COLO829 (cell line): ENCODE measurements around the gene PDZRN3.

Experiments
- DNase-seq: peaks from one replicate; pipeline ENCODE4 v3.0.0; 2012; ENCODE audit warnings: low spot score

The PDZRN3 gene

DNA sequence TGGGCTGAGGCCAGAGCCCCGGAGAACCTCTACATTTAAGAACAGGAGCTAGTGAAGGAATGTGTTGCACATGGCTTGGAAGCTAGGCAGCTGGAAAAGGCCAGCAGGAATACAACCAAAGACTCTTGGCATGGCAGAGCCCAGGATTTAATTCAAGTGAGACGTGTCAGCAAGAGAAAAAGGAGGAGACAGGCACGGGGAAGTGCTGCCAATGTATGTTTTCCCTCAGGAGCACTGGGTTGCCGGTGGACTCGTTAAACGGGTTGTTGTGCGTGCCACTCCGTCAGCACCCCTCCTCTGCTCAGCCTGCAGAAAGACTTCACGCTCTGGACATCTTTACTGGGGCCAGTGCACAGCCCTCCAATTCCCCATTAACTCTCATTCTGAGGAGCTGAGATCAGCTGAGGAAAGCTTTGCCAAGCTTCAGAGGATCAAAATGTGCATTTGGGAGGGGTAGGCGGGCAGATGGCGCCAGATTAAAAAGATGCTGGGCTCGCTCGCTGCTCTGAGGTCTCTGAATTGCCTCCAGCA lies 103.7 kb downstream of the PDZRN3 start:
- DNase-seq: no peak

DNA sequence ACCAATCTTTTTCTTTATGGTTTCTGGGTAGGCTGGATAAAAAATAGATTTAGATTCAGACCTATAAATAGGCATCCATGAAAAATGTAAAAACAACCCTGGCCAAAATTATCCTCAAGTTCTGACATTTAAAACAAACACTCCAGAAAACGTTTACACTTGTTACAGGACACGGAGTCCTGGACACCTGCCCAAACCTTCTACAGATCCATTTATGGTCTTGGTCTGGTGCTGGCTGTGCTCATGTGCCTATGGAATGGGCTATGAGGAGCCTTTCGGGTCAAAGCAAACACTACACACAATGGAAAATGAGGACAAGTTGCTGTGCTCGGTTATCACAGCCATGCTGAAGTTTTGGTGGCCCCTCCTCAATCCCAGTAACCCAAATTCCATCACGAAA lies 108.1 kb downstream of the PDZRN3 start:
- no peak for DNase-seq

DNA sequence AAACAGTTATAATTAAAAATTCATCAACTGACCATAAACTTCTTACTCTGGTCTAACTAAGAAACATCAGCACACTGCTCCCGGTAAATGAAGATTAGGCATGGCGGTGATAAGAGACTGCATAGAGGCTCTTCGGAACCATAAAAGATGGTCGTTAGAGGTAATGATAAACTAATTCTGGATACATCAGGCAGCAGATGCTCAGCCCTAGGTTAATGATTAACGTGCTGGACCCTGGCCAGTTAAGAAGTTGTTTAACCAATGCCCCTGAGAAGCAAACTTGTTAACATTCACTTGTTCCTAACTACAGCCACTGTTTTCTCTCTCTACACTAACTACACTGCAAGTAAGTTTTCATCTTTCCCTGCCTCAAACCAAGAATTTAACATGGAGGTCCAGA lies 111.5 kb downstream of the PDZRN3 start:
- DNase-seq: no peak

DNA sequence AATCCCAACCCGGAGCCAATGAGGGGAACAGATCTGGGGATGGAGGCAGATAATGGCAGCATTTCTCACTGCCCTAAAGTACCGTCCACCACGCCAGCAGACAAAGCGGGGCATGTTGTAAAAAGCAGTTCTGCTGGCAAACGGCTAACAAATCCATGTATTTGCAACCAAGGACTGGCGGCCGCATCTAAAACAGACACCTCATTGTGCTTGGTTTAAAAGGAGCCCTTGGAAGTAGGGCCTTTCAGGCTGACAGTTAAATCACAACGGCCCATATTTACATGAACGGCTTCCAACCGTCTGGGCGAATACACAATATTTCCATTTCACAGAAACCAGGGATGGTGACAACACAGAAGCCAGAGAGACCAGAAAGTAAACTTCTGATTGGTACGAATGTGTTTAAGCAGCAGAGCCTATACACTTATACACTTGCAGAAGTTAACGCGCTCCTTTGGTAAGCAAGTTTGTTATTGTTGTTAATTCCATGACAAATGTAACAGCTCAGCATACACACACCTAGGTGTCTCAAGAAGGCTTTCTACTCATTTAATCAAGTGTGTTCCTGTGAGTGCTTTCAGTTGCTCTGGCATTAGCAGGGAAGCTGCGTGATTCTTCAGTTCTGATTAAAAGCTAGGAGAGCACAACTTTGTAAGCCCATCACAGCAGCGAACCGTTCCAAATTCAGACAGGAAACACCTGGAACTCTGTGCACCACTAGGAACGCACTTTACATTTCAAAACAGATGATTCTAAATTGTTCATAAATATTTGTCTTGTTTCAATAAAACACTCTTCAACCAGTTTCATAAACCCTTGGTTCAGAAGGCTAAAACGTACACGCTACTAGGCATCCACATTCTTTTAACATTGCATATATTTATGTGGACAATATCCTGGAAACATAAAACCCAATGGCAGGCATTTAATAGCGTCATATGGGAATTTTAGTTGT lies 112.9 kb downstream of the PDZRN3 start:
- DNase-seq: peak; percentile 84

DNA sequence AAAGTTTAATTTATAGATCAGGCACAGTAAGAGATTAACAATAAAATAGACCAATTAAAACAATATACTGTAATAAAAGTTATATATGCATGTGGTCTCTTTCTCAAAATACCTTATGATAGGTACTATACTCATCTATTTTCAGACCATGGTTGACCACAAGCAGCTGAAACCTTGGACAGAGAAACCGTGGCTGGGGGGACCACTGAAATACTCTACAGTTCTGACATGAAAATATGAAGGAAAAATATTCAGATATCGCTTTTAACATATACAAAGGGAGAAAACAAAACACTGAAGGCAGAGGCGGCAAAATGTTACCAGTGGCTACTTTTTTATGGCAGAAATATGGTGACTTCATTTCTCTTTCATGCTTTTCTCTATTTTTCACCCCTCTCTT lies 114.0 kb downstream of the PDZRN3 start:
- DNase-seq: no peak

DNA sequence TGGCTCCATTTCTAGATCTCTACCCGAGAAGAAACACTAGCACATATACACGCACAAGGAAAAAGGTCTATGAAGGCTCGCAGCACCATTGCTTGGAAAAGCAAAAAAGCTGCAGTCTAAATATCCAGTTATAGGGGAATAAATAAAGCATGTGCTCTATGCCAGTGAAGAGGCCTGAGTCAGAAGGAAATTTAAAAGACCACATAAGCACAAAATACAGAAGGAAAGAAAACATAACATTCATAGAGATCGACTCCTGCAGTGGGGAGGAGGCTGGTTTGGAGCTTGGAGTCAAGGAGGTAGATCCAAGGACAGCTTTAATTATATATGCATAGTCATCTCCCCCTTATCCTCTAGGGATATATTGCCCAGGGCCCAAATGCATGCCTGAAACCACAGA lies 114.4 kb downstream of the PDZRN3 start:
- no peak for DNase-seq

DNA sequence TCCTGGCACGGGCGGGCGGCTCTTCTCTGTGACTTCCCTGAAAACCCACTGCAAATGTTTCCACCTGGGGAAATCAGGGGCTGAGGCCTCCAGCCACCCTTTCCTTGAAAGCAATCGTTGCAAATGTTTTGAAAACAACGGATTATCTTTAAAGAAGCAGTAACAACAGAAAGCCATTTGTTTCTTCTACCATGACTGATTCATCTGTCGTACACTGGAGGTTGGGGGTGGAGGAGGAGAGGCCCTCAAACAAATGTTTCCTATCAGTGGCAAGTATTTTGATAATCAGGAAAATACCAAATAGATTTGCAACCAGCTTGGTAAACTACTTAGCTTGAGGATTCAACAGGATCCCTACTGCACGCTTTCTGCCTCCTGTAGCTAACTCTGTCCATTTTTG lies 114.9 kb downstream of the PDZRN3 start:
- DNase-seq: peak; percentile 89

DNA sequence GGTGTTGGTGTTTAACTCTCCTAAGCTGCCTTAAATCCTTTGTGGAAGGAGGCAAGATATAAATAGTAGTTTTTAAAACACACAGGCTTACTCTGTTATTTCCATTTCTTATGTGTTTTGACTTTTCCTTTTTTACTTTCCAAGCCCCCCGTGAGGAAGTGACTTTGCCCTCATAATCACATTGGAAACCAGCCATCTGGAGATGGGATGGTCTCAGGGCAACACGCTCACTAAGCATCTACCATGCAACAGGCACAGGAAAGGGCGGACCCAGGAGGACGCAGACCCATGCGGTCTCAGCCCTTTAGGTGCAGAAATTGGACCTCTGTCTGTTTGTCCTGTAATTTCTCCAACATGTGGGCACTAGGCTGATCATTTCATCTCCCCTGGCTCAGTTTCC lies 115.7 kb downstream of the PDZRN3 start:
- DNase-seq: no peak

DNA sequence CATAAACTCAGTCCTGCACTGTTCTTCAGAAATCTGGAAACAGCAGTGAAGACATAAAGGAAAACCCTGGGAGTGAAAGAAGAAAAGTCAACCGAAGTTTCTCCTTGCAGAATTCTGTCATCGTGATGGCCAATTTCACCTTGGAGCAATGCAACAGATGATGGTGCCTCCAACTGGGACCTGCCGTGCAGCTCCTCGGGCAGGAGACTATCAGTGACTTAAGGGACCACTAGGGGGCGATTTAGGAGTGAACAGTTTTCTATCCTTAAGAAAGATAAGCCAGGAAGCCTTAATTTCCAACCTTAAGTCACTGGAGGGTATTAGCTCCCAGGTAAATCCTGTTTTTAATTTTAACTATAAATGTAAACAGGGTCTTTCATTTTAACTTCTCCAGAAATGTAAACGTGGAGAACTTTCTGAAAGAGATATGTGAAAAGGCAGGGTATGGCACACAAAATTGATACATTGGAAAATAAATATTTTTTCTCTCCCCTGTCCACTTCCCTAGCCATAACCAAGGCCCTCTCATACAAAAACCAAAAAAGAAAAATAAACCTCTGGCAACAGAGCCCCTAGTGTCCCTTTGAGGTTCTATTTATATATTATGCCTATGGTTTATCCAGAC lies 116.3 kb downstream of the PDZRN3 start:
- peak; percentile 74 for DNase-seq

DNA sequence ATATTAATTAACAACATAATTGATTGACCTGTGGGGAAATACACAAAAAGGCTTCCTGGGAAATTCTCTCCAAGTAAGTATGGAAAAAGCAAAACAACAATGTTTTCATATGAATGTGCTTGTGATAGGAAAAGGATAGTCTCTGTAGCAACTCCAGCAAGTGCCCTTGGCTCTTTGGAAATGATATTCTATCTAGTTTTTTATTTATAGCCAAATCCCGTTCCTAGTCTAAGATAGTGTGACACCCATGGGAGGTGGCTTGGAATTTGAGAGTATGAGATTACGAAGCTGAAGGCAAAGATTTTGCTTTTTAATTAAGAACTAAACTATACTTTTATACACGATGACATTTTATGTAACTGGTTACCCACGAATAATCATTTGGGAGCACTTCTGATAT lies 119.9 kb downstream of the PDZRN3 start:
- no peak for DNase-seq

DNA sequence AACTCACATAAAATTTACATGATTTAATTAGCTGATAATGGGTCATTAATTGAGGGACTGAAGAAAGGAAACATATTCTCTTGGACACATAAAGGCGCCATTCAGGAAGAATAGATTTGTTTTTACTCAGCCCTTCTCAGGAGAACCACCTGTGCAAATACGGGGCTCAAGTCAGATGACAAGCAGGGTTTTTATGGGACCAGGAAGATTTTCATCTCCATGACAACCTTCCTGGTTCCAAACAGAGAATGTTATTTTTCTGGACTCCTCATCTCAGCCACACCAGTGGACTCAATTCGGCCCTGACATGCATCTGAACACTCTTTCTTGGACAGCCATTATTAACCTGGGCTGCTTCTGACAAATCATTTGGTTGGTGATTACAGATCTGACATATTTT lies 120.5 kb downstream of the PDZRN3 start:
- DNase-seq: no peak

DNA sequence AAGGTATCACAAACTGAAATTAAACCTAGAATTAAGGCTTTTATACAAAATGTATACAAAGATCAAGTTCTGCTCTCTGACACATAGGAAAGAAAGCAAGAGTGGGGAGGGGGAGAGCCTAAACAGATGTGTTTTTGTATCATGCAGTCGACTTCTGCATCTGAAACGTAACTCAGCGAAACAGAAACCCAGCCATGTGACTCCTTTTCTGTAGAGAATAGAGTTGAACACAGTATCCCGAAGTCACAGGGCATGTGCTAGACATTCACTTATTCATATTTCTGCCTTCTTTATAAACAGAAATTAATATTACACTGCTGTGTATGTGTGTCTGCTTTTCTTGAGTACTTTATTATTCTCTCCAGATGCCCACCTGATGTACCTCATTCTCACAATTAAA lies 121.0 kb downstream of the PDZRN3 start:
- DNase-seq: peak; percentile 64

DNA sequence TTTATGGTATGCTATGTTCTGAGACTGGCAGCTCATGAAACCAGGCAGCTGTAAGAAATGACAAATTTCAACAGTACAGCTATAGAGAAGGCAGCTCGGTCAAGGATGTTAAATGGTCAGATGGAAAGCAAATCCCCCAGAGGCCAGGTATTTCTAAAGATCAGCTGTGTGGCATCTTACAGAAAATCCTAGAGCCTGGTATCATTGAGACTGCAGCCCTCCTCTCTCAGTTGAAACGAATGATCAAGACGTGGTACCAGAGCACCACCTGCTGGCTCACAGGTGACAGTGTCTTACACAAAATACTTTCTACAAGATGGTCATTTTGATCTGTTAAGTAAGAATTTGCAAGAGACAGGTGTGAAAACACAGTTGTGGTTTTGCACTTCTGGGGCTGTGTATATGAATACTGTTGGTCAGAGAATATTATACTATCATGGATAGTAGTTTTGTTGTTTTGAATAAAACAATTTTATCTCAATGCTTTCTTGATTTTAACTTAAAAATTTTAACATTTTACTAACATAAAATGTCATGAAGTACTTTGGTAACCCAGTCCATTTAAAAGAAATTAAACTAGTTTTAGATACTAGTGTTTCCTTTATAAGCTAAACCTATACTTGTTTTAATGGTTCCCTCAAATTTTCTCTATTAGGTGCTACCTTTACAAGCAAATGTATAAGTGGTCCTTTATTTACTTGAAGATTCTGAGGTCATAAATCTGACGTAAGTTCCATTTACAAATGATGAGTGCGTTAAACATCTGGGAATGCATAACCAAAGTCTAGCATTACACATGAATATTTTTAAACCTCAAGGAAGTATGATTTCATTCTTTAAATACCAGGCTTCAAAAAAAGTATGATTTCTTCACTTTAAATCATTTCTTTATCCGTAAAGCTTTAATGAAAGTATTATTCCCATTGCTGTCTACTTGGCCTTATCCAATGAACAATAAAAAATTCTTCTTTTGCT lies 121.8 kb downstream of the PDZRN3 start:
- DNase-seq: peak; percentile 83

DNA sequence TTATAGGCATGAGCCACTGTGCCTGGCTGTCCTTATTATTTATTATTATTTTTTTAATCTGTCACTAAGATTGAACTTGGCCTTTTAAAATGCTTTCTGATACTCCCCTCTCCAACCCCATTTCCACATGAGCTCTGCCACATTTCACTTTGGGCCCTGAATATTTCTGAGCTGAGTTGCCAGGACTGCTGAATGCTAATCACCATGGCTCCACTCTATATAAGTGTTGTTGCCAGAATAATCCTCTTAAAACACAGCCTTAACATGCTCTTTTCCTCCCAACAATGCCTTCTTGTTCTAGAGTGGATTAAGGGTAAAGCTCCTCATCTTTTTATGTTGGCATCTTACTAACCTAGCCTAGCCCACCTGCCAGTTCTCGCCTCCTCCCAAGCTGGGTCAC lies 124.4 kb downstream of the PDZRN3 start:
- DNase-seq: peak; percentile 58

DNA sequence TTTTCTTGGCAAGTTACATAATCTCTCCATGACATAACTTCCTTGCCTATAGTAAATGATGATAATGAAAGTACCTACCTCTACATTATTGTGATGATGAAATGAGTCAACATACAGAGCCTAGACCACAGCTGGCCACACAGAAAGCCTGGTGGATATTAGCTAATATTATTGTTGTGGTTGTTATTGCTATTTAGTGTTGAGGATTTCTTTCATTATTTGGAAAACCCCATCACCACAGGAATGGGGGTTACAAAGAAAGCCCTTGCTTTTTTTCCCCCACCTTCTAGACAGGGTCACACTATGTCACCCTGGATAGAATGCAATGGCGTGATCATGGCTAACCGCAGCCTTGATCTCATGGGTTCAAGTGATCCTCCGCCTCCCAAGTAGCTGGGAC lies 125.0 kb downstream of the PDZRN3 start:
- no peak for DNase-seq

DNA sequence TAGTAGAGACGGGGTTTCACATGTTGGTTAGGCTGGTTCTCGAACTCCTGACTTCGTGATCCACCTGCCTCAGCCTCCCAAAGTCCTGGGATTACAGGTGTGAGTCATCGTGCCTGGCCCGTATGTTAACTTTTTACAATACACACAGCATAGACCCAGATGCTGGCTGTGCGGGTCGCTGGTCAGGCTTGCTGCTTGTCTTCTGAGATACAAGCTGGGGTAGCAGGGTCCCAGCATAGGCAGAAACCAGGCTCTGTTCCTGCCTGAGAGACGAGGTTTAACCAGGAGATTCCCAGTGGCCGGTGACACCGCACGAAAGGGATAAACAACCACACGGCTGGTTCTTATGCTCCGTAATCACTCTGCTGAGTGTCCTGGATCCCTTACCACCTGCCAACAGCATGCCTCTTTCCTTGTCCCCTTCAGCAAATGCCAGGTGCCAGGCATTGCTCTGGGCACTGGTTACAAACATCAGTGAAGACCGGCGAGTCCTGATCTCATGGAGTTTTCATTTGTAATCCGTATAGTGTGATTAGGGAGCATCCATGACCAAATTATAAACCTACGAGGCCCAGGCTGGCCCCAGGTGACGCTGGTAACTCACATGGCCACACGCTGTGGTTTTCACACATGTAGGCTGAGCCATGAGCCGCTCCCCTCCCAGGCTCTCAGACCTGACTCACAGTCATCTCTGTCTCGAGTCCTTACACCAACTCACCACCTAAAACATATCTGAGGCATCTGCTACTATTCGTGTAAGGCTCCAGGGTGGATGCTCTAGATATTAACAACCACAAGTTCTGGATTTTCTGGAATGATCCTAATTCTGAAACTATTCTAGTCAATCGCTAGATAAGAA lies 125.7 kb downstream of the PDZRN3 start:
- DNase-seq: no peak

DNA sequence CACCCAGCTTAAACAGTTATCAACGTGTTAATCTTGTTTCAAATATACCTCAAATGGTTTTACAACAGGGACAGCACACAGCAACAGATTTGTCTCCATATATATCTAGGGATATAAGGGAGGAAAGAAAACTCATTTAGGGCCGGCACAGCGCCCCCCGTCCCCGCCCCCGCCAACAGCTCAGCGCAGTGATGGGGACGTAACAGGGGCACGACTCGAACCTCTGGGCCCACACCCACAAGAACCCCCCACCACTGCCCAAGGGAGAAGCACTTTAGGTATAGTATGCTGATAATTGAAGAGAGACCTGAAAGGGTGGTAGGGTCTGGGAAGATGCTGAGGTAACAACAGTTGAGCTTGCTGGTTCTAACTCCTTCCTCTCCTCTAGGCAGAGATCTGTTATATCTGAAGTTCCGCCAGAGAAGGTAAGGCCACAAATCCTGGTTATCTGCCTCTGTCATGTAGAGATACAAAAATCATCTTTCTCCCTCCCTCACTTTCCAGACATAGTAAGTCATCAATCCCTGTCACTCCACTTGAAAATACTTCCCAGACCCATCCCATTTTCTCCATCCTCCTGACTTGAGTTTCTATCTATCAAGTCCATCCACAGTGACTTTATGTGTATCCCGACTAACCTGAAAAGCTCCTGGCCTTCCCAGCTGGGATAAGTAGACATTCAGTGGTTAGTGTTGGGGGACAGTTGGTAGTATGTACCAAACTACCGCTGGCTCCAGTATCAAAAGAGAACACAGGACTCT lies 126.9 kb downstream of the PDZRN3 start:
- no peak for DNase-seq

DNA sequence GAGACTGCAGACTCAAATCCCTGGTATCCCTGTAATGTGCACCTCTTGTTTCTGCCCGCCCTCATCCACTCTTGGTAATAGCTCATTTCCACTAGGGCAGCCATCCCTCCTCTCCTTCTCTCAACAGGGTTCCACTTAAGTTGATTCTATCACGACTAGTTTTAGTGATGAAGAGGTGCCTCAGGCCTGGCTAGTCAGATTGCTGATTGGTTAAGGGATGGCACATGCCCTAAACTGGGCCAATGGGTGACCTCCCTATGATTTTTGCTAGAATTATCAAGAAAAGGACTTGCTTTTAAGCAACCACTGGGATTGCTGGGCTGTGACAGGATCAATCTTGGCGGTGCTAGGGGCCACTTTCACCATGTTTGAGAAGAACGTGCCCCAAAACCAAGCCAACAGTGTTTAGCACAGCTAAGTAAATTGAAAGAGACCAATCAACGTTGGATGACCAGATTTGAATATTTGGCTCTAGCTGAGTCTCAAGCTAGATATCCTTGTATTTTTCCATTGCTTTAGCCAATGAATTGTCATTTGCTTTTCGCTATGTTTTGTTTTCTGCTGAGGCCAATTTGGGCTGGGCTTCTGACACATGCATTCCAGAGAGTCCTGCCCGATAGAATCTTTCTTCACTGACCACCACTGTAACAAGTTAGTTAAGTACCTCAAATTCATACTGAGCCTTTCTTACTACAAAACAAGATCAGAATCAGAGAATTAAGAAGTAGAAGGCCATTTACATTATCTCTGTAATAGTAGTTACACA lies 131.0 kb downstream of the PDZRN3 start:
- DNase-seq: no peak

DNA sequence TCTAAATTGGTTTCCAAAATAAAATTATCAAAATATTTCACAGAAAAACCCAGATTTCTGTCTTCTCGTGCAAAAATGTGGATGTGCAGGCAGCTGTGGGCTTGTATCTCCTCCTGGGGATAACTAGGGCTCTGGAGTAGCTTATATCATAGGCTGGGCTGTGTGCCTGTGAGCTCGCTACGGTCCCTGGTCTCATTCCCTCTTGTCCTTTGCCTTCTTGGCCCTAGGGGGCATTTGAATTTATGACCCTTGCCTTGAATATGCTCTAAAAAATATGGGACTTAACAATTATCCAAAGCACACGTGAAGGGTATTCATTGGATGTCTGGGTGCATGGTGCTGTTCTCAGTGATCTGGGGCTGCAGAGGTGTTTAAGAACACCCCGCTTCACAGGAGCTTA lies 132.6 kb downstream of the PDZRN3 start:
- no peak for DNase-seq

DNA sequence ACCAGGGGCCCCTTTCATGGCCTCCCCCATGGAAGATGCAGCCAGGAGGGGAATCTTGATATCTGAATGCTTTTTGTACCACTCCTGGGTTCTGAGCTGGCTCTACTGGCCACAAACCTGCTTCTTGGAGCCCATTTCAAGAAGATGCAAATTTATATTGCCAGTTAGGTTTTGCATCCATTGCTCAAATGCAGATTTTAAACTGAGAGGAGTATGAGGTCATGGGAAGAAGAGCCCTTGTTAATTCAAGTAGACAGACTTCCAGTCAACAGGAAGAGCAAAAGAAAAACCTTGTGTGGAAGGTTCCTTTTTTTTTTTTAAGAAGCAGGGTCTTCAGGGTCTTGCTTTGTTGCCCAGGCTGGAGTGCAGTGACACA lies 133.5 kb downstream of the PDZRN3 start:
- DNase-seq: no peak
